Keratinocyte (primary cell): Measurements from ENCODE around the gene GPR137.

Experiments used
- CTCF ChIP-seq, 3 experiments: IDR thresholded peaks in 1 of 3; conservative IDR thresholded peaks in 1 of 3; optimal IDR thresholded peaks in 1 of 3; 2 replicates in 2 of 3; 3 replicates in 1 of 3; pipeline versions ENCODE3 to v1.5.1; 2011; ENCODE audit warnings: low read length in 3 of 3, mild to moderate bottlenecking in 3 of 3, moderate library complexity in 2 of 3, control low read depth in 1 of 3, inconsistent platforms in 1 of 3; ENCODE audit not compliant: insufficient read depth in 2 of 3; ENCODE audit errors: extremely low read depth in 1 of 3
- EZH2 ChIP-seq: IDR thresholded peaks from one replicate; pipeline ENCODE4 v1.6.1; 2012; ENCODE audit warnings: inconsistent platforms, mild to moderate bottlenecking, low read length, moderate library complexity

DNA sequence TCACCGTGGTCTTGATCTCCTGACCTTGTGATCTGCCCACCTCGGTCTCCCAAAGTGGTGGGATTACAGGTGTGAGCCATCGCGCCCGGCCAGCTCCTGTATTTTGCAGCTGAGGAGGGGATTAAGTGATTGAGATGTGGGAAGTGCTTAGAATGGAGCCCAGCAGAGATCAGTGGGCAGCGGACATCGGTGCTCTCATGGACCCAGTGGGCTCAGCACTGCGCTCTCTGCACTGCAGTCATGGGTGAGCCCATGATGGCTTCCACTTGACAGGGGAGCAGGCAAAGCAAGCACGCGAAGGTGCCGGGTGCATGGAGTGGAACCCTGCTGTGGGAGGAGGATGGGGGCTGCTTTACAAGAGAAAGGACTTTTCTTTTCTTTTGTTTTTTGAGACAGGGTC lies 45.2 kb downstream of the GPR137 start:
- TF ChIP-seq EZH2 (no peak), CTCF (optimal IDR thresholded peaks at IDR 0.05 in 1 of 3, IDR thresholded peaks at IDR 0.05 in 1 of 3, conservative IDR thresholded peaks at IDR 0.05 in 1 of 3; ENCODE audit: extremely low read depth in 1 of 3, insufficient read depth in 2 of 3, low read length in 3 of 3) (no peak)
